COLO668 (cell line): ENCODE measurements around the gene GARNL3.
A peak's percentile ranks its signal among the peaks of the same experiment; 100 is the strongest.

Experiments
- DNase-seq: peaks from one replicate; lab custom pipeline; 2025; ENCODE audit not compliant: unreplicated experiment; lab: John Stamatoyannopoulos, UW

Gene GARNL3

GRCh38 chr9:127344368-127345000 lies 79.9 kb downstream of the GARNL3 start:
- no peak for DNase-seq

DNA sequence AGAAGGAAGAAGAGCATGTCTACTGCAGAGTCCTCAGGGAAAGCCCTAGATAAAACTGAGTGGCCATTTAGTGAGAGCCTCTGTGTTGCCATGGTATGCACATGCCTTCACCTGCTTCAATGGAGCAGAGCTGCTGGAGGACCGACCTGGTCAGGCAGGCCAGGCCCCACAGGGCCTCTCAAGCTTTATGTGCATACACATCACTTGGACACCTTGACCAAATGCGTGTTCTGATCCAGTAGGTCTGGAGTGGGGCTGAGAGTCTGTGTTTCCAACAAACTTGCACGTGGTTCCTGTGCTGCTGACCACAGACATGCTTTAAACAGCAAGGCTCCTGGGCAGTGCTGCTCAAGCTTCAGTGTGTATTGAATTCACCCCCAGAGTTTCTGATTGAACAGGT lies 81.0 kb downstream of the GARNL3 start:
- no peak for DNase-seq

DNA sequence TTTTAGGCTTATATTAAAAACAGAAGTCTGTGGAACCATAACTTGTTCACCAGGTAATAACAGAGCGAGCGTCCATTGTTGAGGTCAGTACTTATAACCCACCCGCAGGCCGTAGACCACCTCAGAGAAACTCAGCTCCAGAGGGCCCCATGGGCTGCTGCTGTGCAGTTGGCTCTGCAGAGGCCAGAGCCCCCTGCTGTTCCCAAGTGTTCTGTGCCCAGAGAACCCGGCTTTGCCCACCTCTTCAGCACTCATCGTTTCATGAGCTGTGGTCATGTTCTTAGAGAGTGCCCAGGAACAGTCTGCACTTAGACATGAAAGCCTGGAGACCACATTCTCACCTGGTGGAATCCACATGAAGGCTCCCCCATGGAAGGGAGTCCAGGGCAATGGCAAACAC lies 82.0 kb downstream of the GARNL3 start:
- DNase-seq = no peak

GRCh38 chr9:127347831-127348776 lies 83.5 kb downstream of the GARNL3 start:
- no peak for DNase-seq

- DNase-seq = peak; percentile 80
These were observed 85.0 kb downstream of the GARNL3 start for GRCh38 chr9:127349483-127350113.

GRCh38 chr9:127351182-127352166 lies 86.9 kb downstream of the GARNL3 start:
- DNase-seq = peak; percentile 23

GRCh38 chr9:127353882-127354281 lies 89.3 kb downstream of the GARNL3 start:
- no peak for DNase-seq

DNA sequence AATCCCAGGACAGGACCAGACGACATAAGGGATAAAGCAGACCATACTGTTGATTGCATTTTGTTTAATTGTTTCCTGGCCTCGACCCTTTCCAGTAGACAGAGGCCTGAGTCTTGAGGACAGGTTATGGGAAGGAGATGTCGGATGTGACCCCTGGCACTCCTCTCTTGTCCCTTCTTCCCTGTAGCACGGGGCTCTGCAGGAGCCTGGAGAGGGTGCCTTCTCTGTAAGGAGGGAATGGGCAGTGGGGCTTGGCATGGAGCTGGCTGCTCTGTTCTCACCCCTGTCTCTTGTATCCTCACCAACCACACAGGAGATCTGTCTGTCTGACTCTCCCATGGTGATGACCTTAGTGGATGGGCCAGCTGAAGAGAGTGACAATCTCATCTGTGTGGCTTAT lies 92.3 kb downstream of the GARNL3 start:
- no peak for DNase-seq

DNA sequence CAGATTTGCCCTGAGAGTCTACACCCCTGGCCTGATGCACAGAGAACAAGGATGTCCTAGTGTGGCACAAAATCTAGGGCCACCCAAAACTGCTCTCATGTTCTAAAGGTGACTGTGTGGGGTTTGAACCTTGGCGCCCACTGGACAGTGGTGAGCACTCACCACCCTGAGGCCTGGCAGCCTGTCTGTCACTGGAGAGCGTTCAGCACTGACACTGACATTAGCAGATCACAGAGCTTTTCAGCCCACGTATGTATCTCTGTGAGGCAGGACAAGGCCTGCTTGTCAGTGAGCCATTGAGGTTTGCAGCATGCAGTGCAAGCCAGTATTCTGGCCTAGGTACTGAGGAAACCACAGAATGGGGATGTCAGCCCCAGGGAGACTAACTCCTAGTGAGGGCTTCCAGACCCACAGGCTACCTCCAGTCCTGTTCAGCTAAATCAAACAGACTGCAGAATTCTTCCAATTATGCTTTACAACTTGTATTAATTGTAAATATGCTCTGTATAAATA lies 93.5 kb downstream of the GARNL3 start:
- no peak for DNase-seq

DNA sequence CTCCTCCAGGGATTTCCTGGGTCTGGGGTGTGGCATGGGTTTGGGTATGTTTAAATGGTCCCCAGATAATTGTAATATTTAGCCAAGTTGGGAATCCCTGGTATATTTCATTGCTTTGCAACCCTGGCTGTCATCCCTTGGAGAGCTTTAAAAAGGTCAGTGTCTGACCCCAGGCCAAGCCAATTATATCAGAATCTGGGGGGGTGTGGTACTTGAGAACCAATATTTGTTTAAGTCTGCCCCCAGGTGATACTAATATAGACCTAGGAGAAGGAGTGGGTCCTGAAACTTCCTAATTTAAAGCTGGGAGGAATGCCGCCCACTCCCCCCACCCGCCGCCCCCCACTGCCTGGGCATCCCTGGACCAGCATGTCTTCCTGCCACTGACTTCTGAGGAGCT lies 94.2 kb downstream of the GARNL3 start:
- no peak for DNase-seq

DNA sequence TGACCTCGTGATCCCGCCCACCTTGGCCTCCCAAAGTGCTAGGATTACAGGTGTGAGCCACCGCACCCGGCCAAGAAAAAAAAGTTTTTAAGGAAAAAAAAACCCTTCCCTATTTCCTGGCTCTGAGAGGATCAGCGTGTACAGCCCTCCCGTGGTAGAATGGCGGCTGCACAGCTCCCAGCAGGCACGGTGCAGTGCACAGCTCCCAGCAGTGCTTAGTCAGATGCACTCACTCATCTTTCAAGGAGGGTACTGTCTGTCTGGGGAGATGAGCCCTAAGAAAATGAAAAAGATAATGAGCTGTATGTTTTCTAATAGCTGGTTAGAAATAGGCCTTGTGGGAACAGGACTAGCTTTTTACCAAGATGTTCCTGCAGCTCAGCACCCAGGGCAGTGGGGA lies 95.7 kb downstream of the GARNL3 start:
- DNase-seq = no peak

- DNase-seq = no peak
These were observed 96.3 kb downstream of the GARNL3 start for GRCh38 chr9:127360829-127361228.

DNA sequence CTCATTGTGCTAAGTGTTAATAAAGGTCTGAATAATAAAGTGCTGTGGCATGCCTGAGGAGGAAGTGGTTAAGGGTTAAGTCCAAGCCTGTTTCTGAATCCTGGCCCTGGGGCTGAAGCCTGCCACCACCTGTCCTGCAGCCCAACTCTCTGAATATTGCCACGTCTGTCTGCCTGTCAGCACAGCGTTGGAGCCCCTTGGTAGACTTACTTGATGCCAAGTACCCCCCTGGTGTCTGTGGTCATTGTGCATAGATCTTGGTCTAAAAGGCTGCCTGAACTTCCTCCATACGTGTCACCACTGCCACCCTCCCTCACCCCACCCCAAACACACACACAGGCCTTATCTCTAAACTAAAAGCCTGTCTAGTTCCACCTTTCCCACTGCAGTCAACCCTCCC lies 97.0 kb downstream of the GARNL3 start:
- DNase-seq = no peak

- no peak for DNase-seq
These were observed 98.3 kb downstream of the GARNL3 start for GRCh38 chr9:127362829-127363228.

- no peak for DNase-seq
These were observed 100.9 kb downstream of the GARNL3 start for GRCh38 chr9:127365461-127365860.

- DNase-seq = no peak
These were observed 102.0 kb downstream of the GARNL3 start for GRCh38 chr9:127366594-127366993.

- no peak for DNase-seq
These were observed 104.4 kb downstream of the GARNL3 start for GRCh38 chr9:127368852-127369402.

DNA sequence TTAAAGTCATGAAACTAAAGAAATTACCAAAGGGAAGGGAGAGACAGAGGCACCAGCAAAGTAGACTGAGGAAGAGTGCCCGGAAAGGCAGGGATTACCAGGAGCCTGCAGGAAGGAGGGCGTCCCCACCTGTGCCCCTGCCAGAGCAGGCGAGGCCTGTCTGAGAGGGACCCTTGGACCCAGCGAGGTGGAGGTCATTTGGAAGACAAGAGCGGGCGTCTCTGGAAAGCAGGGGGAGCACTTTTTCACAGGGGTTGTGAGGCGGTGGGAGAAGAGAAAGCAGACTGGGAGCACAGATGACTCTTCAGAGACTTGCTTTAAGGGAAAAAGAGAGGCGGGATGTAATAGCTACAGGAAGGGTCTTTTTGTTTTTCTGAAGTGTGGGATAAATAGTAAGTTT lies 104.9 kb downstream of the GARNL3 start:
- no peak for DNase-seq

- DNase-seq = no peak
These were observed 105.6 kb downstream of the GARNL3 start for GRCh38 chr9:127370147-127370579.
